ENCODE data around the gene SSBP2.

DNA sequence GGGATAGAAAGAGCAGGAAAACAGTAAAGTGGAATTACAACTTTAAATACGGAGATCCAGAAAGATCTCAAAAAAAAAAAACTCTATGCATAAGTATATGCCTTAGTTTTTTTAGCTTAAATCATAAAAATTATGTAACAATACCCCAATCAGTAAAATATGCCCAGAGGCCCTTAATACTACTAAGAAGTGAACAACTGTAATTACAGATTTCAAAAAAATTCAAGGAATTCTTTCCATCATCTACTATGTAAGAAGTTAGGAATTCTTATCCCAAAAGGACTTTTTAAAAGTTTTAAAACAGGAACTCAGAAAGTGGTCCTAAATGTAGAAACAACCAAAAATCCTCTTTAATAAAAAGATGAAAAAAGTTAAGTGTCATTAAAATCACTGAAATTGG is 111.3 kb downstream of the SSBP2 start:
- no peak for TF ChIP-seq POLR2AphosphoS5 (IDR thresholded peaks at IDR 0.05)
- TF ChIP-seq, protein P1, sequence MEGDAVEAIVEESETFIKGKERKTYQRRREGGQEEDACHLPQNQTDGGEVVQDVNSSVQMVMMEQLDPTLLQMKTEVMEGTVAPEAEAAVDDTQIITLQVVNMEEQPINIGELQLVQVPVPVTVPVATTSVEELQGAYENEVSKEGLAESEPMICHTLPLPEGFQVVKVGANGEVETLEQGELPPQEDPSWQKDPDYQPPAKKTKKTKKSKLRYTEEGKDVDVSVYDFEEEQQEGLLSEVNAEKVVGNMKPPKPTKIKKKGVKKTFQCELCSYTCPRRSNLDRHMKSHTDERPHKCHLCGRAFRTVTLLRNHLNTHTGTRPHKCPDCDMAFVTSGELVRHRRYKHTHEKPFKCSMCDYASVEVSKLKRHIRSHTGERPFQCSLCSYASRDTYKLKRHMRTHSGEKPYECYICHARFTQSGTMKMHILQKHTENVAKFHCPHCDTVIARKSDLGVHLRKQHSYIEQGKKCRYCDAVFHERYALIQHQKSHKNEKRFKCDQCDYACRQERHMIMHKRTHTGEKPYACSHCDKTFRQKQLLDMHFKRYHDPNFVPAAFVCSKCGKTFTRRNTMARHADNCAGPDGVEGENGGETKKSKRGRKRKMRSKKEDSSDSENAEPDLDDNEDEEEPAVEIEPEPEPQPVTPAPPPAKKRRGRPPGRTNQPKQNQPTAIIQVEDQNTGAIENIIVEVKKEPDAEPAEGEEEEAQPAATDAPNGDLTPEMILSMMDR (IDR thresholded peaks at IDR 0.05): no peak
